GM21717 (cell line): Measurements from ENCODE around the gene CAND1.
"Not testable (repeated sequence)": the region's sequence is repeated elsewhere in the genome, so short reads cannot be mapped to it uniquely, and the experiment has no call there.

Source experiments
- ATAC-seq: cut with Tn5 transposase; IDR thresholded peaks from one replicate; pipeline ENCODE4 v1.9.1; 2021; ENCODE audit warnings: mild to moderate bottlenecking, moderate library complexity; ENCODE audit not compliant: unreplicated experiment

The CAND1 gene

GRCh38 chr12:67338426-67338825, 69.3 kb downstream of the CAND1 start:
- ATAC-seq: no peak

GRCh38 chr12:67339530-67339929, 70.4 kb downstream of the CAND1 start:
- no peak for ATAC-seq

- not testable (repeated sequence) for ATAC-seq
These were observed 71.9 kb downstream of the CAND1 start for GRCh38 chr12:67341086-67341485.

GRCh38 chr12:67344979-67345710, 76.0 kb downstream of the CAND1 start:
- no peak for ATAC-seq

- no peak for ATAC-seq
These were observed 79.5 kb downstream of the CAND1 start for GRCh38 chr12:67348683-67349082.

- ATAC-seq: no peak
These were observed 83.5 kb downstream of the CAND1 start for GRCh38 chr12:67352682-67353081.

- ATAC-seq: no peak
These were observed 85.2 kb downstream of the CAND1 start for GRCh38 chr12:67354322-67354721.

- no peak for ATAC-seq
These were observed 85.8 kb downstream of the CAND1 start for GRCh38 chr12:67354966-67355365.

GRCh38 chr12:67355428-67356379, 86.5 kb downstream of the CAND1 start:
- ATAC-seq: no peak

GRCh38 chr12:67356380-67356774, 87.2 kb downstream of the CAND1 start:
- no peak for ATAC-seq

- no peak for ATAC-seq
These were observed 88.4 kb downstream of the CAND1 start for GRCh38 chr12:67357376-67358125.

GRCh38 chr12:67358781-67359338, 89.7 kb downstream of the CAND1 start:
- no peak for ATAC-seq

- no peak for ATAC-seq
These were observed 93.4 kb downstream of the CAND1 start for GRCh38 chr12:67362526-67362925.

- ATAC-seq: no peak
These were observed 95.1 kb downstream of the CAND1 start for GRCh38 chr12:67364228-67364627.

GRCh38 chr12:67365131-67365530, 96.0 kb downstream of the CAND1 start:
- no peak for ATAC-seq

- no peak for ATAC-seq
These were observed 98.7 kb downstream of the CAND1 start for GRCh38 chr12:67367843-67368242.
